ENCODE results near the gene PTPRD.

GRCh38 chr9:9855177-9856078 is 757.4 kb downstream of the PTPRD start:
- no peak for TF ChIP-seq POLR2AphosphoS5 (IDR thresholded peaks at IDR 0.05; ENCODE audit: borderline replicate concordance, low read depth, low read length)
- TF ChIP-seq EZH2 (IDR thresholded peaks at IDR 0.05) = no peak
